T-helper 17 cell (primary cell): Measurements from ENCODE around the gene MRC2. TPM values are rescaled to one million over a fixed set of nuclear protein-coding genes. Genes with fewer than 3 reads are reported as not detected.
"Not testable (repeated sequence)": the region's sequence is repeated elsewhere in the genome, so short reads cannot be mapped to it uniquely, and the experiment has no call there.

Source experiments
- ATAC-seq: fragments of 150-1000 bp; cut with Tn5 transposase; 2 replicates; pipeline ENCODE4 v1.10.0; 2021; ENCODE audit warnings: mild to moderate bottlenecking, moderate library complexity
- DNase-seq, 3 donors: peaks; one replicate each; pipeline versions ENCODE4 v3.0.0 to v3.0.0-alpha.2; 2020 to 2021
- H3K9me3 ChIP-seq: one replicate; pipeline ENCODE4 v1.7.0; 2013; ENCODE audit warnings: low read length, mild to moderate bottlenecking; ENCODE audit not compliant: control insufficient read depth, poor library complexity, severe bottlenecking
- H3K27ac Mint-ChIP-seq: one replicate; pipeline ENCODE4 v1.8.0; 2022; ENCODE audit warnings: mild to moderate bottlenecking, moderate library complexity, mixed read lengths
- H3K27me3 Mint-ChIP-seq: one replicate; pipeline ENCODE4 v1.8.0; 2022; ENCODE audit warnings: mixed read lengths
- H3K36me3 Mint-ChIP-seq: one replicate; pipeline ENCODE4 v1.8.0; 2022; ENCODE audit warnings: low read depth, mixed read lengths
- H3K4me1 Mint-ChIP-seq: one replicate; pipeline ENCODE4 v1.8.0; 2022; ENCODE audit warnings: mild to moderate bottlenecking, mixed read lengths
- H3K4me3 Mint-ChIP-seq: one replicate; pipeline ENCODE4 v1.8.0; 2022; ENCODE audit warnings: mild to moderate bottlenecking, moderate library complexity, mixed read lengths
- total RNA-seq, 4 donors: library from RNA in 2 of 4; stranded (reverse) in 2 of 4; gene quantifications; one replicate each; pipeline ENCODE4 v1.2.3 and lab custom pipeline; 2022 to 2026

The MRC2 gene
- total RNA-seq, 2 donors from 2014 or later, result 4.3 to 4.4 TPM

DNA sequence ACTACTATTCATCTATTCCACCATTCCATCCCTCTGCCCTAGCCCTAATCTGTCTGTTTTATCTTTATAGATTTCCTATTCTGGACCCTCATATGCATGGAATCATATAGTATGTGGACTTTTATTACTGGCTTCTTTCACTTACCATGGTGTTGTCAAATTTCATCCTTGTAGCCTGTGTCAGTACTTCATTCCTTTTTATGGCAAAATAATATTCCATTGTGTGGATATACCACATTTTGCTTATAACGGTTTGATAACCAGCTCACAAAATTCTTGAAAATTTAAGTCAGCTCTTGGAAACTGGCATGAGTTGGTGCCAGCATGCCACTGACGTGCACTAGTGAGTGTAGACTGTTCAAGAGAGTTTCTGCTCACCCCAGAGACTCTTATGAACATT is 30.3 kb upstream of the MRC2 start:
- DNase-seq, result no peak
- ATAC-seq, result no peak
- peaks cover 7% of the 10 kb centered on the region for H3K36me3 Mint-ChIP-seq

DNA sequence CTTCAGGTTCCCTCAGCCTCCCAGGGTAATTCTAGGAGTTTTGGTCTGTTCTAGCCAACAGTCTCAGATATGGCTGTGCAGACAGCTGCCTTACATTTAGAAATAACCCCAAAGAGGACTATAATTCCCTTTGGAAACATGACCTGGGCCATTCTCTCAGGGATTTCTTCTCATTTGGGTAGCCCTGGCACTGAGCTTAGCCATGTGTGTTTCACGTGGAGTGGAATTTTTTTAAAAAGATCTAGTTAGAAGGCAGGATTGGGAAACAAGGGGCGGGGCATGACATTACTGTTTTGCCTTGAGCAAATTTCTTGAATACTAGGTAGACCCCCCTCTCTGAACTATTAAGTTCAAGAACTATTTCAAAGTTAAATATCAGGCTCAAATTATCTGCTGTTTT is 29.6 kb upstream of the MRC2 start:
- no peaks in the 10 kb centered on the region for H3K9me3 ChIP-seq
- no peak overlapping the region for H3K27ac Mint-ChIP-seq
- H3K27me3 Mint-ChIP-seq, result no peaks in the 10 kb centered on the region
- no peak overlapping the region for H3K4me3 Mint-ChIP-seq
- ATAC-seq (no peak), DNase-seq (no peak)
- H3K4me1 Mint-ChIP-seq, result no peaks in the 10 kb centered on the region
- H3K36me3 Mint-ChIP-seq, result peaks cover 7% of the 10 kb centered on the region

More for the DNA sequence above, 30.3 kb upstream of the MRC2 start:
- Mint-ChIP-seq H3K4me1 (no peaks in the 10 kb centered on the region), H3K27me3 (no peaks in the 10 kb centered on the region), H3K4me3 (no peak overlapping the region), H3K27ac (no peak overlapping the region)
- no peaks in the 10 kb centered on the region for H3K9me3 ChIP-seq

GRCh38 chr17:62599964-62600657 is 27.4 kb upstream of the MRC2 start:
- no peak overlapping the region for H3K4me3 Mint-ChIP-seq
- H3K4me1 Mint-ChIP-seq, result no peaks in the 10 kb centered on the region
- DNase-seq (no peak), ATAC-seq (no peak)
- no peaks in the 10 kb centered on the region for H3K9me3 ChIP-seq
- H3K27me3 Mint-ChIP-seq, result no peaks in the 10 kb centered on the region
- peak overlapping the region; percentile 70 for H3K27ac Mint-ChIP-seq
- peaks cover 7% of the 10 kb centered on the region for H3K36me3 Mint-ChIP-seq

DNA sequence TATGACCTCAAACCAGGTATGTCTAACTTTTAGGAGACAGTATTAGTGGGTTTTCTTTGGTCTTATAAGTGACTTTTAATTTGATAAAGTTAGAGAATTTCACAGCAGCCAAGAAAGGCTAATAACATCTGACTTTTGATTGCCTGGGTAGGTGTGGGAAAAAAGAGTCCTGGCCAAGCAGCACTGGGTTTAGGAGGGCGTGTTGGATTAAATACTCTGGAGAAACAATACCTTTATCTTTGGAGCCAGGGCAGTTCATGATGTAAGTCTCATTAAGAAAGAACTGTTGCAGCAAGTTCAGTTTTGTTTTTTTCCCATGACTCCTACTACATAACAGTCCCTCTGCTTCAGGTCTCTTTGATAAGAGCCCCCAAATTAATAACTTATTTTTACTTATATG is 26.7 kb upstream of the MRC2 start:
- Mint-ChIP-seq H3K4me1 (no peaks in the 10 kb centered on the region), H3K27ac (no peak overlapping the region), H3K27me3 (no peaks in the 10 kb centered on the region), H3K4me3 (no peak overlapping the region), H3K36me3 (peaks cover 7% of the 10 kb centered on the region)
- ATAC-seq (no peak), DNase-seq (no peak)
- H3K9me3 ChIP-seq, result no peaks in the 10 kb centered on the region

GRCh38 chr17:62601471-62601870 is 26.0 kb upstream of the MRC2 start:
- peaks cover 3% of the 10 kb centered on the region for H3K36me3 Mint-ChIP-seq
- no peak overlapping the region for H3K4me3 Mint-ChIP-seq
- H3K27me3 Mint-ChIP-seq, result no peaks in the 10 kb centered on the region
- ATAC-seq (no peak), DNase-seq (no peak)
- H3K9me3 ChIP-seq, result no peaks in the 10 kb centered on the region
- no peaks in the 10 kb centered on the region for H3K4me1 Mint-ChIP-seq
- no peak overlapping the region for H3K27ac Mint-ChIP-seq

DNA sequence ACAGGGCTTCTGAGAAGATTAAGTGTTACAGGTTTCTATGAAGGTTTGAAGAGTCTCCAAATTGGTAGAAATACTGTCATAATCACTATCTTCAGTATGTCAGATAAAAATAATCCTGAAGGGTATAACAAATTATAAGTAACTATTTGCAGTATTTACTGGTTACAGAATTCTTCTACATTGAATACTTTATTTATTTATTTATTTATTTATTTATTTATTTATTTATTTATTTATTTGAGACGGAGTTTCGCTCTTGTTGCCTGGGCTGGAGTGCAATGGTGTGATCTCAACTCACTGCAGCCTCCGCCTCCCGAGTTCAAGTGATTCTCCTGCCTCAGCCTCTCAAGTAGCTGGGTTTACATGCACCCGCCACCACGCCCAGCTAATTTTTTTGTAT is 23.7 kb upstream of the MRC2 start:
- not testable (repeated sequence) for H3K27me3 Mint-ChIP-seq

DNA sequence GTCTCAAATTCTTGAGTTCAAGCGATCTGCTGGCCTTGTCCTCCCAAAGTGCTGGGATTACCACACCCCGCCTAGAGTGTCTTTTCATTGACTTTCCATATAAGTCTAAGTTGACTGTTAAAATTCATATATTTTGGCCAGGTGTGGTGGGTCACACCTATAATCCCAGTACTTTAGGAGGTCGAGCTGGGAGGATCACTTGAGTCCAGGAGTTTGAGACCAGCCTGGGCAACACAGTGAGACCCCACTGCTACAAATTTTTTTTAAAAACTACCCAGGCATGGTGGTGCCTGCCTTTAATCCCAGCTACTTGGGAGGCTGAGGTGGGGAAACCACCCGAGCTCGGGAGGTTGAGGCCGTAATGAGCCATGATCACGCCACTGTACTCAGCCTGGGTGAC is 21.9 kb upstream of the MRC2 start:
- DNase-seq, result no peak
- Mint-ChIP-seq H3K27me3 (no peaks in the 10 kb centered on the region), H3K4me3 (no peak overlapping the region), H3K27ac (no peak overlapping the region), H3K36me3 (peaks cover 8% of the 10 kb centered on the region), H3K4me1 (peaks cover 6% of the 10 kb centered on the region)
- no peaks in the 10 kb centered on the region for H3K9me3 ChIP-seq
- no peak for ATAC-seq

More for the DNA sequence above, 23.7 kb upstream of the MRC2 start:
- peak overlapping the region; percentile 11 for H3K27ac Mint-ChIP-seq
- not testable (repeated sequence) for H3K4me3 Mint-ChIP-seq, DNase-seq, ATAC-seq, H3K9me3 ChIP-seq, H3K36me3 Mint-ChIP-seq, H3K4me1 Mint-ChIP-seq

DNA sequence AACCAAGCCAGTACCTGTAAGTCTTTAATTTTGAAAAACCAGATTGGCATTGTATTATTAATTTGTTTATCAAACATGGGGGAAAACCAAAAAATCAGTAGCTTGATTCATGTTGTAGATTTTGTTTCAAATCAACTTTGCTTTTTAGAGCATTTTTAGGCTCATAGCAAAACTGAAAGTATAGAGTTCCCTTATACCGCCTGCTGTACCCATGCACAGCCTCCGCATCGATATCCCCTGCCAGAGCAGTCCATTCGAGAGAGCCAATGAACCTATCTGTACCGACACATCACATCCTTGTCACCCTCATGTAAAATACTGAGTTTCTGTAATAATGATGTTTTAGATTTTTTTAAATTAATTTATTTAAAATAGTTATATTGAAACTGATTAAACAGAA is 16.2 kb upstream of the MRC2 start:
- Mint-ChIP-seq H3K27ac (peak overlapping the region; percentile 62), H3K36me3 (peaks cover 11% of the 10 kb centered on the region), H3K27me3 (no peaks in the 10 kb centered on the region), H3K4me1 (peaks cover 19% of the 10 kb centered on the region), H3K4me3 (peak overlapping the region; percentile 21)
- peak; percentile 73 for ATAC-seq
- no peak for DNase-seq
- H3K9me3 ChIP-seq, result no peaks in the 10 kb centered on the region

- H3K9me3 ChIP-seq, result no peaks in the 10 kb centered on the region
- ATAC-seq (peak; percentile 28), DNase-seq (no peak)
- no peak overlapping the region for H3K4me3 Mint-ChIP-seq
- peaks cover 11% of the 10 kb centered on the region for H3K36me3 Mint-ChIP-seq
- H3K4me1 Mint-ChIP-seq, result peaks cover 19% of the 10 kb centered on the region
- no peaks in the 10 kb centered on the region for H3K27me3 Mint-ChIP-seq
- peak overlapping the region; percentile 62 for H3K27ac Mint-ChIP-seq
Measured at GRCh38 chr17:62611728-62612127, 15.7 kb upstream of the MRC2 start.

- not testable (repeated sequence) for ATAC-seq, H3K9me3 ChIP-seq, H3K27me3 Mint-ChIP-seq, DNase-seq, H3K4me3 Mint-ChIP-seq
- H3K4me1 Mint-ChIP-seq, result peaks cover 19% of the 10 kb centered on the region
- H3K36me3 Mint-ChIP-seq, result peaks cover 11% of the 10 kb centered on the region
- peak overlapping the region; percentile 11 for H3K27ac Mint-ChIP-seq
Measured at GRCh38 chr17:62612289-62612688, 15.2 kb upstream of the MRC2 start.

- H3K9me3 ChIP-seq, H3K4me3 Mint-ChIP-seq, H3K36me3 Mint-ChIP-seq, ATAC-seq, H3K27ac Mint-ChIP-seq, DNase-seq, H3K27me3 Mint-ChIP-seq: not testable (repeated sequence)
- peaks cover 21% of the 10 kb centered on the region for H3K4me1 Mint-ChIP-seq
Measured at GRCh38 chr17:62613095-62613494, 14.4 kb upstream of the MRC2 start.

DNA sequence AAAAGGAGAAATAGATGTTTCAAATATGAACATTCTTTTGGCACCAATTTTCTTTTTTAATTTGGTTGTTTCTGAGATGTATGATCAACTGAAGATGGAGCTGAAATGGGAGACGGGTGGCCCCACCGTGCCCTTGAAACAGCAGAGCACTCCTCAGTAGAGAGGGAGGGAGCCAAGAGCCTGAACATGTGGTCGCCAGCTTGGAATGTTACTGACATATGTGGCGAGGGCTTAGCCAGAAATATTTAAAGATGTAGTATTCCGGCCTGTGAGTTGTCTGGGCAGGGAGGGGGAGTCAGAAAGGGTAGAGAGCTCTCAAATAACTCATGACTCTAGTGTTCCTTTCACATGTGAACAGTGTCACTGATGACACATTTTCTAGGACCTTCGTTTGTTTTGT is 13.3 kb upstream of the MRC2 start:
- Mint-ChIP-seq H3K27me3 (no peaks in the 10 kb centered on the region), H3K4me3 (no peak overlapping the region), H3K4me1 (peaks cover 21% of the 10 kb centered on the region), H3K27ac (no peak overlapping the region), H3K36me3 (peaks cover 9% of the 10 kb centered on the region)
- H3K9me3 ChIP-seq, result no peaks in the 10 kb centered on the region
- no peak for DNase-seq
- ATAC-seq, result no peak

- ATAC-seq (no peak), DNase-seq (no peak)
- H3K36me3 Mint-ChIP-seq, result peaks cover 4% of the 10 kb centered on the region
- H3K4me1 Mint-ChIP-seq, result peaks cover 16% of the 10 kb centered on the region
- H3K27me3 Mint-ChIP-seq, result no peaks in the 10 kb centered on the region
- no peak overlapping the region for H3K4me3 Mint-ChIP-seq
- no peaks in the 10 kb centered on the region for H3K9me3 ChIP-seq
- H3K27ac Mint-ChIP-seq, result no peak overlapping the region
Measured at GRCh38 chr17:62615503-62615902, 12.0 kb upstream of the MRC2 start.
